ENCODE results near the gene ASCL2.
A peak's percentile ranks its signal among the peaks of the same experiment; 100 is the strongest.

The ASCL2 gene

GRCh38 chr11:2294926-2295290, 24.5 kb upstream of the ASCL2 start:
- Mint-ChIP-seq H3K4me1 (no peaks in the 10 kb centered on the region), H3K27me3 (ENCODE audit: low read depth, poor library complexity) (peaks cover 26% of the 10 kb centered on the region), H3K4me3 (no peak overlapping the region), H3K9me3 (no peaks in the 10 kb centered on the region), H3K27ac (no peak overlapping the region), H3K36me3 (ENCODE audit: low read depth) (no peaks in the 10 kb centered on the region)
- TF ChIP-seq CTCF (IDR thresholded peaks at IDR 0.05) = no peak
- no peak for DNase-seq

GRCh38 chr11:2293984-2294925, 23.9 kb upstream of the ASCL2 start:
- no peak for TF ChIP-seq CTCF (IDR thresholded peaks at IDR 0.05)
- Mint-ChIP-seq H3K36me3 (ENCODE audit: low read depth) (no peaks in the 10 kb centered on the region), H3K27me3 (ENCODE audit: low read depth, poor library complexity) (peaks cover 23% of the 10 kb centered on the region), H3K27ac (no peak overlapping the region), H3K4me3 (no peak overlapping the region), H3K9me3 (peaks cover 6% of the 10 kb centered on the region), H3K4me1 (no peaks in the 10 kb centered on the region)
- DNase-seq = no peak

- DNase-seq = peak; percentile 0
- Mint-ChIP-seq H3K4me3 (no peak overlapping the region), H3K27me3 (ENCODE audit: low read depth, poor library complexity) (peaks cover 27% of the 10 kb centered on the region), H3K36me3 (ENCODE audit: low read depth) (no peaks in the 10 kb centered on the region), H3K9me3 (peaks cover 7% of the 10 kb centered on the region), H3K4me1 (no peaks in the 10 kb centered on the region), H3K27ac (no peak overlapping the region)
- TF ChIP-seq CTCF (IDR thresholded peaks at IDR 0.05) = no peak
Measured at GRCh38 chr11:2293531-2293971, 23.2 kb upstream of the ASCL2 start.

- H3K9me3 Mint-ChIP-seq = peaks cover 7% of the 10 kb centered on the region
- H3K36me3 Mint-ChIP-seq (ENCODE audit: low read depth) = no peaks in the 10 kb centered on the region
- peaks cover 35% of the 10 kb centered on the region for H3K27me3 Mint-ChIP-seq (ENCODE audit: low read depth, poor library complexity)
- no peak for TF ChIP-seq CTCF (IDR thresholded peaks at IDR 0.05)
- H3K27ac Mint-ChIP-seq = no peak overlapping the region
- DNase-seq = no peak
- H3K4me3 Mint-ChIP-seq = no peak overlapping the region
- H3K4me1 Mint-ChIP-seq = peaks cover 19% of the 10 kb centered on the region
Measured at GRCh38 chr11:2290351-2290841, 20.0 kb upstream of the ASCL2 start.

- DNase-seq = no peak
- H3K9me3 Mint-ChIP-seq = peaks cover 7% of the 10 kb centered on the region
- peaks cover 33% of the 10 kb centered on the region for H3K27me3 Mint-ChIP-seq (ENCODE audit: low read depth, poor library complexity)
- no peak for TF ChIP-seq CTCF (IDR thresholded peaks at IDR 0.05)
- peaks cover 19% of the 10 kb centered on the region for H3K4me1 Mint-ChIP-seq
- H3K36me3 Mint-ChIP-seq (ENCODE audit: low read depth) = no peaks in the 10 kb centered on the region
- no peak overlapping the region for H3K27ac Mint-ChIP-seq
- H3K4me3 Mint-ChIP-seq = no peak overlapping the region
Measured at GRCh38 chr11:2289859-2290258, 19.5 kb upstream of the ASCL2 start.

Data from nephron progenitor cell (in vitro differentiated cells).